MG63 (cell line): ENCODE results near the gene HAUS7. TPM values are rescaled to one million over a fixed set of nuclear protein-coding genes. Genes with fewer than 3 reads are reported as not detected.

Source experiments
- DNase-seq: peaks from one replicate; pipeline ENCODE4 v3.0.0-alpha.2; 2020
- H3K27me3 ChIP-seq: fragments of 250-450 bp; sonication (Bioruptor Pico); 2 replicates; pipeline ENCODE4 v1.5.1; 2020; ENCODE audit warnings: mild to moderate bottlenecking, moderate library complexity
- H3K36me3 ChIP-seq: fragments of 250-450 bp; sonication (Bioruptor Pico); 2 replicates; pipeline ENCODE4 v1.5.1; 2020; ENCODE audit warnings: mild to moderate bottlenecking, moderate library complexity
- H3K4me3 ChIP-seq: fragments of 250-450 bp; sonication (Bioruptor Pico); 2 replicates; pipeline ENCODE4 v1.5.1; 2020; ENCODE audit warnings: mild to moderate bottlenecking, moderate library complexity
- H3K9me3 ChIP-seq: fragments of 250-450 bp; sonication (Bioruptor Pico); 2 replicates; pipeline ENCODE4 v1.5.1; 2020; ENCODE audit warnings: mild to moderate bottlenecking, moderate library complexity
- total RNA-seq: library from RNA; depleted of rRNA; stranded (reverse); fragments of >200 nt; shearing (Covaris generic); gene quantifications from 2 replicates; pipeline ENCODE4 v1.2.3, GENCODE V29; 2014; ENCODE audit warnings: low replicate concordance; rRNA removed

Gene HAUS7
- 42.4 and 101 TPM in 2 replicates for total RNA-seq

GRCh38 chrX:153470411-153471363 lies at the start of gene HAUS7:
Gene HAUS7 (minus strand): TSS chrX:153470576. CDS start chrX:153470557, 19 bp downstream.
- no peaks in the 10 kb centered on the region for H3K36me3 ChIP-seq
- no peaks in the 10 kb centered on the region for H3K9me3 ChIP-seq
- H3K4me3 ChIP-seq = peak within 1 kb of the TSS; percentile 76
- DNase-seq = peak; percentile 84
- H3K27me3 ChIP-seq = no peaks in the 10 kb centered on the region

GRCh38 chrX:153519569-153520286 lies 49.4 kb upstream of the HAUS7 start:
- H3K27me3 ChIP-seq = peaks cover 16% of the 10 kb centered on the region
- no peaks in the 10 kb centered on the region for H3K36me3 ChIP-seq
- no peak overlapping the region for H3K4me3 ChIP-seq
- DNase-seq = peak; percentile 62
- no peaks in the 10 kb centered on the region for H3K9me3 ChIP-seq

- no peak for DNase-seq
Measured at GRCh38 chrX:153517946-153518834, 47.8 kb upstream of the HAUS7 start.

GRCh38 chrX:153517423-153517822 lies 47.0 kb upstream of the HAUS7 start, which contains the start of gene ATP2B3:
Gene ATP2B3 (plus strand): TSS chrX:153517642. CDS start chrX:153536248, 18,606 bp downstream.
- no peak for DNase-seq
- peaks cover 16% of the 10 kb centered on the region for H3K27me3 ChIP-seq
- H3K36me3 ChIP-seq = no peaks in the 10 kb centered on the region
- H3K4me3 ChIP-seq = no peak within 1 kb of the TSS
- no peaks in the 10 kb centered on the region for H3K9me3 ChIP-seq

More at GRCh38 chrX:153517946-153518834, 47.8 kb upstream of the HAUS7 start:
- peaks cover 16% of the 10 kb centered on the region for H3K27me3 ChIP-seq
- H3K36me3 ChIP-seq = no peaks in the 10 kb centered on the region
- no peak overlapping the region for H3K4me3 ChIP-seq
- H3K9me3 ChIP-seq = no peaks in the 10 kb centered on the region

GRCh38 chrX:153516073-153516472 lies 45.7 kb upstream of the HAUS7 start:
- DNase-seq = no peak
- H3K9me3 ChIP-seq = no peaks in the 10 kb centered on the region

GRCh38 chrX:153515435-153515834 lies 45.1 kb upstream of the HAUS7 start:
- peaks cover 16% of the 10 kb centered on the region for H3K27me3 ChIP-seq
- H3K4me3 ChIP-seq = no peak overlapping the region
- DNase-seq = no peak
- H3K36me3 ChIP-seq = no peaks in the 10 kb centered on the region
- no peaks in the 10 kb centered on the region for H3K9me3 ChIP-seq

More at GRCh38 chrX:153516073-153516472, 45.7 kb upstream of the HAUS7 start:
- no peak overlapping the region for H3K4me3 ChIP-seq
- peaks cover 16% of the 10 kb centered on the region for H3K27me3 ChIP-seq
- H3K36me3 ChIP-seq = no peaks in the 10 kb centered on the region

- no peaks in the 10 kb centered on the region for H3K9me3 ChIP-seq
- no peak overlapping the region for H3K4me3 ChIP-seq
- H3K27me3 ChIP-seq = peaks cover 16% of the 10 kb centered on the region
- no peaks in the 10 kb centered on the region for H3K36me3 ChIP-seq
- DNase-seq = no peak
Measured at GRCh38 chrX:153514259-153514658, 43.9 kb upstream of the HAUS7 start.

- DNase-seq = no peak
- H3K4me3 ChIP-seq = no peak overlapping the region
- H3K27me3 ChIP-seq = peaks cover 14% of the 10 kb centered on the region
- no peaks in the 10 kb centered on the region for H3K9me3 ChIP-seq
- 0 out of 2 replicates have a peak, but pooled peaks cover under 1% of the 10 kb centered on the region for H3K36me3 ChIP-seq
Measured at GRCh38 chrX:153513265-153513664, 42.9 kb upstream of the HAUS7 start.

- no peak for DNase-seq
- Histone ChIP-seq H3K36me3 (peaks cover 7% of the 10 kb centered on the region), H3K4me3 (no peak overlapping the region), H3K27me3 (peaks cover 12% of the 10 kb centered on the region), H3K9me3 (no peaks in the 10 kb centered on the region)
Measured at GRCh38 chrX:153512501-153512893, 42.1 kb upstream of the HAUS7 start.

- DNase-seq = peak; percentile 73
- H3K9me3 ChIP-seq = no peaks in the 10 kb centered on the region
- H3K36me3 ChIP-seq = peaks cover 12% of the 10 kb centered on the region
- peaks cover 9% of the 10 kb centered on the region for H3K27me3 ChIP-seq
- no peak overlapping the region for H3K4me3 ChIP-seq
Measured at GRCh38 chrX:153511784-153512500, 41.6 kb upstream of the HAUS7 start.

GRCh38 chrX:153510383-153510782 lies 40.0 kb upstream of the HAUS7 start:
- H3K27me3 ChIP-seq = no peaks in the 10 kb centered on the region
- no peak overlapping the region for H3K4me3 ChIP-seq
- H3K9me3 ChIP-seq = no peaks in the 10 kb centered on the region
- peaks cover 16% of the 10 kb centered on the region for H3K36me3 ChIP-seq
- no peak for DNase-seq

- no peak for DNase-seq
Measured at GRCh38 chrX:153509592-153509991, 39.2 kb upstream of the HAUS7 start.

GRCh38 chrX:153507484-153508178 lies 37.3 kb upstream of the HAUS7 start:
- peaks cover 22% of the 10 kb centered on the region for H3K36me3 ChIP-seq
- H3K9me3 ChIP-seq = no peaks in the 10 kb centered on the region
- peak; percentile 78 for DNase-seq
- no peaks in the 10 kb centered on the region for H3K27me3 ChIP-seq
- H3K4me3 ChIP-seq = no peak overlapping the region

More at GRCh38 chrX:153509592-153509991, 39.2 kb upstream of the HAUS7 start:
- Histone ChIP-seq H3K36me3 (peaks cover 16% of the 10 kb centered on the region), H3K27me3 (no peaks in the 10 kb centered on the region), H3K9me3 (no peaks in the 10 kb centered on the region), H3K4me3 (no peak overlapping the region)

GRCh38 chrX:153505361-153505760 lies 35.0 kb upstream of the HAUS7 start:
- no peak overlapping the region for H3K4me3 ChIP-seq
- peaks cover 34% of the 10 kb centered on the region for H3K36me3 ChIP-seq
- DNase-seq = no peak
- no peaks in the 10 kb centered on the region for H3K9me3 ChIP-seq
- H3K27me3 ChIP-seq = no peaks in the 10 kb centered on the region

- peaks cover 36% of the 10 kb centered on the region for H3K36me3 ChIP-seq
- no peak overlapping the region for H3K4me3 ChIP-seq
- H3K27me3 ChIP-seq = no peaks in the 10 kb centered on the region
- no peak for DNase-seq
- no peaks in the 10 kb centered on the region for H3K9me3 ChIP-seq
Measured at GRCh38 chrX:153504445-153505016, 34.2 kb upstream of the HAUS7 start.
